GM12891 (cell line): ENCODE measurements around the gene EMX1.

Experiments used
- POLR2A ChIP-seq: IDR thresholded peaks from 2 replicates; pipeline ENCODE4 v1.6.1; 2011; ENCODE audit warnings: low read depth, low read length, control low read depth
- POLR2AphosphoS5 ChIP-seq: IDR thresholded peaks from 2 replicates; pipeline ENCODE4 v1.6.1; 2011; ENCODE audit warnings: low read depth, low read length, control low read depth
- SPI1 ChIP-seq: IDR thresholded peaks from 2 replicates; pipeline ENCODE4 v1.6.1; 2011; ENCODE audit warnings: low read depth, low read length, control low read depth

- TF ChIP-seq SPI1 = no peak
- TF ChIP-seq POLR2A = no peak
- no peak for TF ChIP-seq POLR2AphosphoS5
Measured at GRCh38 chr2:72932045-72932740, 14.9 kb downstream of the EMX1 start.
